IMR-90 (cell line): ENCODE results near the gene IGHMBP2. TPM values are rescaled to one million over a fixed set of nuclear protein-coding genes. Genes with fewer than 3 reads are reported as not detected.

Experiments used
- ATAC-seq: fragments of 200-7000 bp; cut with Tn5 transposase; 2 replicates; pipeline ENCODE4 v1.9.1; 2020; ENCODE audit warnings: low read depth, mild to moderate bottlenecking, moderate library complexity
- BruUV-seq: library from RNA; stranded (reverse); fragments of 400-500 nt; replicated peaks from 2 replicates; lab custom pipeline; 2021; lab: Mats Ljungman, UMichigan
- CTCF ChIA-PET: fragments of 300-600 bp; formaldehyde crosslinking; extraction: SDS; loops from one replicate; lab custom pipeline; 2021; ENCODE audit warnings: antibody characterized with exemption; lab: Yijun Ruan, JAX
- POLR2A ChIA-PET: fragments of 300-600 bp; sonication (Branson Sonifier 250); formaldehyde crosslinking; loops from one replicate; lab custom pipeline; 2022; ENCODE audit warnings: antibody characterized with exemption; ENCODE audit not compliant: unreplicated experiment; lab: Charles Lee
- DNase-seq: peaks from one replicate; pipeline ENCODE4 v3.0.0; 2013
- H2AFZ ChIP-seq: replicated peaks from 2 replicates; pipeline ENCODE3; 2013; ENCODE audit warnings: low read length, mild to moderate bottlenecking; ENCODE audit not compliant: poor library complexity
- H2AK5ac ChIP-seq: 2 replicates; pipeline ENCODE4 v1.6.1; 2013; ENCODE audit warnings: low read depth, low read length, inconsistent platforms
- H2AK9ac ChIP-seq: replicated peaks from 2 replicates; pipeline ENCODE3; 2013; ENCODE audit warnings: mild to moderate bottlenecking, low read depth, low read length, moderate library complexity; ENCODE audit not compliant: poor library complexity
- H2BK120ac ChIP-seq: 2 replicates; pipeline ENCODE4 v1.6.1; 2013; ENCODE audit warnings: low read depth, low read length, inconsistent platforms
- H2BK15ac ChIP-seq: 3 replicates; pipeline ENCODE4 v1.6.1; 2013; ENCODE audit warnings: low read depth, low read length, inconsistent platforms
- H2BK20ac ChIP-seq: 2 replicates; pipeline ENCODE4 v1.6.1; 2013; ENCODE audit warnings: low read depth, mild to moderate bottlenecking, inconsistent platforms, low read length, moderate library complexity
- H2BK5ac ChIP-seq: 2 replicates; pipeline ENCODE4 v1.6.1; 2013; ENCODE audit warnings: mild to moderate bottlenecking, low read depth, low read length, inconsistent platforms; ENCODE audit not compliant: poor library complexity, severe bottlenecking
- H3K14ac ChIP-seq: replicated peaks from 2 replicates; pipeline ENCODE4 v1.6.1; 2013; ENCODE audit warnings: low read depth, low read length, inconsistent platforms
- H3K18ac ChIP-seq: 2 replicates; pipeline ENCODE4 v1.6.1; 2013; ENCODE audit warnings: low read depth, low read length, control low read depth
- H3K23ac ChIP-seq: 2 replicates; pipeline ENCODE4 v1.6.1; 2013; ENCODE audit warnings: low read depth, low read length, inconsistent platforms
- H3K27ac ChIP-seq: 2 replicates; pipeline ENCODE4 v1.5.1; 2013; ENCODE audit warnings: mild to moderate bottlenecking, control low read depth, low read length; ENCODE audit not compliant: insufficient read depth
- H3K27me3 ChIP-seq: 2 replicates; pipeline ENCODE4 v1.6.1; 2013; ENCODE audit warnings: low read length; ENCODE audit not compliant: control insufficient read depth, insufficient read depth
- H3K36me3 ChIP-seq: 2 replicates; pipeline ENCODE4 v1.6.1; 2013; ENCODE audit warnings: low read length, mixed read lengths; ENCODE audit not compliant: control insufficient read depth, insufficient read depth
- H3K4ac ChIP-seq: 2 replicates; pipeline ENCODE4 v1.6.1; 2013; ENCODE audit warnings: low read depth, low read length, inconsistent platforms
- H3K4me1 ChIP-seq: 2 replicates; pipeline ENCODE4 v1.6.1; 2013; ENCODE audit warnings: low read length, mixed read lengths; ENCODE audit not compliant: control insufficient read depth, insufficient read depth
- H3K4me2 ChIP-seq: 2 replicates; pipeline ENCODE4 v1.6.1; 2013; ENCODE audit warnings: low read depth, mild to moderate bottlenecking, control low read depth, low read length, moderate library complexity
- H3K4me3 ChIP-seq: 2 replicates; pipeline ENCODE4 v1.5.1; 2013; ENCODE audit warnings: low read depth, mild to moderate bottlenecking, control low read depth, low read length, moderate library complexity; ENCODE audit not compliant: insufficient read depth
- H3K56ac ChIP-seq: 2 replicates; pipeline ENCODE4 v1.6.1; 2013; ENCODE audit warnings: low read length, inconsistent platforms; ENCODE audit not compliant: insufficient read depth; ENCODE audit errors: extremely low read depth
- H3K79me1 ChIP-seq, 2 experiments: 2 replicates each; pipeline ENCODE4 v1.6.1; 2013; ENCODE audit warnings: low read length in 2 of 2, inconsistent platforms in 1 of 2, low read depth in 1 of 2
- H3K9ac ChIP-seq: 2 replicates; pipeline ENCODE4 v1.6.1; 2013; ENCODE audit warnings: low read depth, low read length, control low read depth
- H3K9me1 ChIP-seq: 2 replicates; pipeline ENCODE4 v1.6.1; 2013; ENCODE audit warnings: low read length, inconsistent platforms; ENCODE audit not compliant: insufficient read depth
- H3K9me3 ChIP-seq: 2 replicates; pipeline ENCODE4 v1.6.1; 2013; ENCODE audit warnings: low read length; ENCODE audit not compliant: control insufficient read depth, insufficient read depth
- H4K20me1 ChIP-seq: 2 replicates; pipeline ENCODE4 v1.6.1; 2013; ENCODE audit warnings: low read length, inconsistent platforms; ENCODE audit not compliant: insufficient read depth
- H4K5ac ChIP-seq: 2 replicates; pipeline ENCODE4 v1.6.1; 2013; ENCODE audit warnings: mild to moderate bottlenecking, low read depth, low read length, control low read depth
- H4K8ac ChIP-seq, 2 experiments: 2 replicates each; pipeline ENCODE4 v1.6.1; 2013; ENCODE audit warnings: low read depth in 2 of 2, low read length in 2 of 2, control low read depth in 1 of 2, inconsistent platforms in 1 of 2
- H4K91ac ChIP-seq: 2 replicates; pipeline ENCODE4 v1.6.1; 2013; ENCODE audit warnings: low read depth, low read length, inconsistent platforms; ENCODE audit not compliant: insufficient read depth
- BHLHE40 ChIP-seq: fragments of 150-350 bp; IDR thresholded peaks from 2 replicates; pipeline ENCODE4 v1.6.1; 2016; ENCODE audit warnings: mild to moderate bottlenecking, low read depth, low read length
- CEBPB ChIP-seq: IDR thresholded peaks from 2 replicates; pipeline ENCODE4 v1.6.1; 2012; ENCODE audit warnings: low read depth, low read length, improper control_type of control experiment
- CHD1 ChIP-seq: IDR thresholded peaks from 2 replicates; pipeline ENCODE4 v1.6.1; 2012; ENCODE audit warnings: low read depth, low read length, improper control_type of control experiment
- CTCF ChIP-seq: conservative IDR thresholded peaks from 2 replicates; pipeline ENCODE4 v1.5.1; 2012; ENCODE audit warnings: mild to moderate bottlenecking, low read depth, low read length, improper control_type of control experiment
- ELK1 ChIP-seq: fragments of 150-350 bp; IDR thresholded peaks from 2 replicates; pipeline ENCODE4 v1.6.1; 2016; ENCODE audit warnings: low read depth, mild to moderate bottlenecking, low read length, moderate library complexity, borderline replicate concordance
- FOS ChIP-seq: fragments of 150-350 bp; IDR thresholded peaks from 2 replicates; pipeline ENCODE4 v1.6.1; 2016; ENCODE audit warnings: low read depth, low read length
- MAFK ChIP-seq: IDR thresholded peaks from 2 replicates; pipeline ENCODE4 v1.6.1; 2012; ENCODE audit warnings: low read depth, low read length, improper control_type of control experiment
- MAZ ChIP-seq: IDR thresholded peaks from 2 replicates; pipeline ENCODE4 v1.6.1; 2012; ENCODE audit warnings: low read depth, mild to moderate bottlenecking, low read length, improper control_type of control experiment, moderate library complexity, borderline replicate concordance
- MXI1 ChIP-seq: IDR thresholded peaks from 2 replicates; pipeline ENCODE4 v1.6.1; 2012; ENCODE audit warnings: low read depth, mild to moderate bottlenecking, low read length, moderate library complexity, borderline replicate concordance
- NFE2L2 ChIP-seq: fragments of 150-350 bp; IDR thresholded peaks from 2 replicates; pipeline ENCODE4 v1.6.1; 2016; ENCODE audit warnings: low read depth, mild to moderate bottlenecking, low read length
- POLR2A ChIP-seq: IDR thresholded peaks from 2 replicates; pipeline ENCODE4 v1.6.1; 2012; ENCODE audit warnings: mild to moderate bottlenecking, low read depth, low read length
- RAD21 ChIP-seq: IDR thresholded peaks from 2 replicates; pipeline ENCODE4 v1.6.1; 2012; ENCODE audit warnings: low read length, improper control_type of control experiment
- RCOR1 ChIP-seq: IDR thresholded peaks from 2 replicates; pipeline ENCODE4 v1.6.1; 2012; ENCODE audit warnings: mild to moderate bottlenecking, low read length, improper control_type of control experiment; ENCODE audit not compliant: insufficient replicate concordance
- RFX5 ChIP-seq: IDR thresholded peaks from 2 replicates; pipeline ENCODE4 v1.8.0; 2012; ENCODE audit warnings: low read depth, mild to moderate bottlenecking, low read length, moderate library complexity
- SMC3 ChIP-seq: fragments of 150-350 bp; IDR thresholded peaks from 2 replicates; pipeline ENCODE4 v1.6.1; 2016; ENCODE audit warnings: low read depth, mild to moderate bottlenecking, antibody characterized with exemption, low read length, moderate library complexity
- USF2 ChIP-seq: fragments of 150-350 bp; IDR thresholded peaks from 2 replicates; pipeline ENCODE4 v1.6.1; 2017; ENCODE audit warnings: mild to moderate bottlenecking, antibody characterized with exemption, low read length, low read depth
- WGBS, 2 experiments: methylation state at CpG; one replicate each; pipeline versions ENCODE4 v1.1.5 to v1.1.7; 2013; ENCODE audit warnings: missing lambda C conversion rate in 2 of 2; ENCODE audit not compliant: insufficient read length in 1 of 2; ENCODE audit errors: extremely low coverage in 2 of 2; 5-methylcytosine and 5-hydroxymethylcytosine counted together
- dilution Hi-C: fragments of 300-500 bp; cut with HindIII; formaldehyde crosslinking; loops from one replicate; pipeline ENCODE4 v1.14.3; 2018; ENCODE audit warnings: low sequenced_read_pairs; ENCODE audit not compliant: unreplicated experiment
- in situ Hi-C: fragments of 300-500 bp; cut with MboI; formaldehyde crosslinking; loops from 3 replicates; pipeline ENCODE4 v1.14.3; 2019; ENCODE audit warnings: low sequenced_read_pairs, inconsistent platforms, mixed read lengths
- intact Hi-C: fragments of 100-400 bp; cut with micrococcal nuclease; formaldehyde crosslinking; loops from 2 replicates; pipeline ENCODE4 v1.10.0; 2022
- polyA plus RNA-seq, 3 experiments: library from polyadenylated mRNA; depleted of rRNA; stranded (reverse); fragments of >200 nt; gene quantifications; 2 replicates each; pipeline ENCODE4 v1.2.3, GENCODE V29; 2012; ENCODE audit warnings: low replicate concordance in 1 of 3
- total RNA-seq: library from RNA; depleted of rRNA; stranded (reverse); fragments of >200 nt; gene quantifications from 2 replicates; pipeline ENCODE4 v1.2.3, GENCODE V29; 2012

Gene IGHMBP2
- total and polyA plus RNA-seq, 2 of the 4 experiments (the other 2 are of a cell fraction), result 4.5 to 11.1 TPM

- Histone ChIP-seq H4K8ac (no peak overlapping the region), H2BK15ac (no peak overlapping the region), H3K9me3 (peaks cover 11% of the 10 kb centered on the region), H4K5ac (no peak overlapping the region), H2BK120ac (no peak overlapping the region), H3K18ac (no peak overlapping the region), H3K9me1 (no peaks in the 10 kb centered on the region), H2BK20ac (no peak overlapping the region), H3K4me1 (no peaks in the 10 kb centered on the region), H3K4me2 (no peak overlapping the region), H3K4ac (no peak overlapping the region), H3K79me1 (peaks cover 9 to 12% of the 10 kb centered on the region in 2 experiments; a peak in 3 of 4 replicates), H2AK9ac (no peak overlapping the region), H2AK5ac (no peak overlapping the region), H3K9ac (no peak overlapping the region), H3K4me3 (no peak overlapping the region), H2BK5ac (no peak overlapping the region), H4K20me1 (no peaks in the 10 kb centered on the region), H3K27me3 (no peaks in the 10 kb centered on the region), H3K27ac (no peak overlapping the region), H3K14ac (no peak overlapping the region), H3K56ac (no peak overlapping the region), H3K23ac (no peak overlapping the region), H3K36me3 (peaks cover 32% of the 10 kb centered on the region), H4K91ac (no peak overlapping the region), H2AFZ (no peak overlapping the region)
- DNase-seq (no peak), ATAC-seq (no peak)
- WGBS, 2 experiments, result no CpG with 5 or more reads among the region's 3 CpGs
- in situ Hi-C loops, result no loop called here
- dilution Hi-C loops, result no loop called here
- CTCF ChIA-PET, result no interaction called here
- no TSS peak for BruUV-seq
- intact Hi-C loops, result no loop called here
- no peak for TF ChIP-seq RFX5
- TF ChIP-seq USF2, result no peak
- no peak for TF ChIP-seq MAZ
- no peak for TF ChIP-seq SMC3
- TF ChIP-seq NFE2L2, result no peak
- TF ChIP-seq CEBPB, result no peak
- TF ChIP-seq CTCF, result no peak
- TF ChIP-seq CHD1, result no peak
- TF ChIP-seq ELK1, result no peak
- TF ChIP-seq POLR2A, result no peak
- no peak for TF ChIP-seq RAD21
- TF ChIP-seq RCOR1, result no peak
- no peak for TF ChIP-seq MAFK
- no peak for TF ChIP-seq FOS
- TF ChIP-seq BHLHE40, result no peak
- TF ChIP-seq MXI1, result no peak
- POLR2A ChIA-PET, result no interaction called here
Observed at GRCh38 chr11:68923614-68924013, 19.9 kb downstream of the IGHMBP2 start.
